RWPE2 (cell line): Measurements from ENCODE around the gene TBC1D5.
"Not testable (repeated sequence)": the region's sequence is repeated elsewhere in the genome, so short reads cannot be mapped to it uniquely, and the experiment has no call there.

Source experiments
- ATAC-seq: fragments of 200-7000 bp; cut with Tn5 transposase; 3 replicates; pipeline ENCODE4 v1.9.1; 2021; ENCODE audit warnings: low read depth
- DNase-seq: peaks from one replicate; pipeline ENCODE4 v3.0.0-alpha.2; 2020; ENCODE audit warnings: low spot score
- H3K27ac ChIP-seq: fragments of 450-650 bp; 2 replicates; pipeline ENCODE4 v1.5.1; 2017; ENCODE audit warnings: mild to moderate bottlenecking; ENCODE audit not compliant: poor library complexity, severe bottlenecking
- H3K27me3 ChIP-seq: fragments of 250-450 bp; sonication (Bioruptor Pico); 2 replicates; pipeline ENCODE4 v1.5.1; 2021; ENCODE audit warnings: mild to moderate bottlenecking, moderate library complexity; ENCODE audit not compliant: insufficient read depth, poor library complexity, severe bottlenecking
- H3K36me3 ChIP-seq: fragments of 250-450 bp; sonication (Bioruptor Pico); 2 replicates; pipeline ENCODE4 v1.5.1; 2020; ENCODE audit warnings: low read depth, mild to moderate bottlenecking, moderate library complexity
- H3K4me1 ChIP-seq: fragments of 250-450 bp; sonication (Bioruptor Pico); 2 replicates; pipeline ENCODE4 v1.5.1; 2021; ENCODE audit warnings: mild to moderate bottlenecking, moderate library complexity; ENCODE audit not compliant: insufficient read depth, poor library complexity, severe bottlenecking
- H3K4me3 ChIP-seq: fragments of 250-450 bp; sonication (Bioruptor Pico); 2 replicates; pipeline ENCODE4 v1.5.1; 2021; ENCODE audit warnings: mild to moderate bottlenecking, moderate library complexity; ENCODE audit not compliant: severe bottlenecking
- H3K9me3 ChIP-seq: fragments of 250-450 bp; sonication (Bioruptor Pico); 2 replicates; pipeline ENCODE4 v1.5.1; 2021; ENCODE audit warnings: mild to moderate bottlenecking, moderate library complexity; ENCODE audit not compliant: severe bottlenecking
- CTCF ChIP-seq: fragments of 450-650 bp; IDR thresholded peaks from one replicate; pipeline ENCODE4 v1.5.1; 2017; ENCODE audit warnings: mild to moderate bottlenecking, moderate library complexity; ENCODE audit not compliant: poor library complexity, severe bottlenecking

TBC1D5 gene

GRCh38 chr3:17135696-17136095, 606.7 kb downstream of the TBC1D5 start:
- Histone ChIP-seq H3K27ac (no peak overlapping the region), H3K36me3 (no peaks in the 10 kb centered on the region), H3K4me3 (no peak overlapping the region), H3K4me1 (no peaks in the 10 kb centered on the region), H3K9me3 (no peaks in the 10 kb centered on the region), H3K27me3 (no peaks in the 10 kb centered on the region)
- ATAC-seq, result no peak
- DNase-seq, result no peak
- TF ChIP-seq CTCF, result no peak

GRCh38 chr3:17133632-17134545, 608.5 kb downstream of the TBC1D5 start:
- H3K27me3 ChIP-seq, result no peaks in the 10 kb centered on the region
- TF ChIP-seq CTCF, result no peak
- H3K36me3 ChIP-seq, result no peaks in the 10 kb centered on the region
- no peak overlapping the region for H3K27ac ChIP-seq
- H3K9me3 ChIP-seq, result no peaks in the 10 kb centered on the region
- H3K4me1 ChIP-seq, result no peaks in the 10 kb centered on the region
- ATAC-seq, result no peak
- no peak overlapping the region for H3K4me3 ChIP-seq
- DNase-seq, result no peak

- ATAC-seq, result no peak
- Histone ChIP-seq H3K9me3 (no peaks in the 10 kb centered on the region), H3K4me1 (no peaks in the 10 kb centered on the region), H3K4me3 (no peak overlapping the region), H3K27me3 (no peaks in the 10 kb centered on the region), H3K36me3 (no peaks in the 10 kb centered on the region), H3K27ac (no peak overlapping the region)
- DNase-seq, result no peak
- no peak for TF ChIP-seq CTCF
Measured at GRCh38 chr3:17132286-17133115, 609.9 kb downstream of the TBC1D5 start.

GRCh38 chr3:17130956-17131355, 611.5 kb downstream of the TBC1D5 start:
- H3K4me1 ChIP-seq, result no peaks in the 10 kb centered on the region
- no peaks in the 10 kb centered on the region for H3K36me3 ChIP-seq
- no peak overlapping the region for H3K4me3 ChIP-seq
- DNase-seq (no peak), ATAC-seq (no peak)
- TF ChIP-seq CTCF, result no peak
- H3K9me3 ChIP-seq, result no peaks in the 10 kb centered on the region
- H3K27me3 ChIP-seq, result no peaks in the 10 kb centered on the region
- no peak overlapping the region for H3K27ac ChIP-seq

GRCh38 chr3:17129556-17129955, 612.9 kb downstream of the TBC1D5 start:
- Histone ChIP-seq H3K4me3 (no peak overlapping the region), H3K4me1 (no peaks in the 10 kb centered on the region), H3K27me3 (no peaks in the 10 kb centered on the region), H3K36me3 (no peaks in the 10 kb centered on the region), H3K9me3 (no peaks in the 10 kb centered on the region), H3K27ac (no peak overlapping the region)
- no peak for ATAC-seq
- no peak for TF ChIP-seq CTCF
- no peak for DNase-seq

GRCh38 chr3:17128671-17129070, 613.8 kb downstream of the TBC1D5 start:
- not testable (repeated sequence) for H3K4me3 ChIP-seq, H3K27me3 ChIP-seq, H3K9me3 ChIP-seq, H3K36me3 ChIP-seq, H3K4me1 ChIP-seq, DNase-seq, H3K27ac ChIP-seq, ATAC-seq
